Measurements from ENCODE around the gene ANKRD17.

The ANKRD17 gene

DNA sequence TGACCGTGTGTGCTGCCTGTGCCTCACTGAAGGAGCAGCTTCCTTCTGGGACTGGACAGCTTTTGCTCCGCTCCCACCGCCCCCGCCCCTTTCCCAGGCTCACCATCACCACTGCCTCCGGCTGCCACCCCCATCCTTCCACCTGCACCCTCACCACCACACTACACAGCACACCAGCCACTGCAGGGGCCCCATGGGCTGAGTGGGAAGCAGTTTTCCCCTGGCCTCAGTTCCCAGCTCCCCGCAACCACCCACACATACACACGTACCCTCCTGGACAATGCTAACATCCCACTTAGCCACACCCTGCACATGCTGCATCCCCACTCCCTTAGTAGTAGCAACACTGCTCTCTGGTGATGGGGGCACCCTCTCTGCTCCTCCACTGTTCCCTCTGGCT is 159.5 kb downstream of the ANKRD17 start:
- H3K4me1 Mint-ChIP-seq = peaks cover 6% of the 10 kb centered on the region
- peak overlapping the region; percentile 75 for H3K27ac Mint-ChIP-seq
- peaks cover 24% of the 10 kb centered on the region for H3K36me3 Mint-ChIP-seq
- H3K4me3 Mint-ChIP-seq = no peak overlapping the region
- ATAC-seq (ENCODE audit: low read depth) (no peak), DNase-seq (ENCODE audit: low spot score in 2 of 2) (no peak)
- H3K9me3 Mint-ChIP-seq = no peaks in the 10 kb centered on the region
- no peaks in the 10 kb centered on the region for H3K27me3 Mint-ChIP-seq

DNA sequence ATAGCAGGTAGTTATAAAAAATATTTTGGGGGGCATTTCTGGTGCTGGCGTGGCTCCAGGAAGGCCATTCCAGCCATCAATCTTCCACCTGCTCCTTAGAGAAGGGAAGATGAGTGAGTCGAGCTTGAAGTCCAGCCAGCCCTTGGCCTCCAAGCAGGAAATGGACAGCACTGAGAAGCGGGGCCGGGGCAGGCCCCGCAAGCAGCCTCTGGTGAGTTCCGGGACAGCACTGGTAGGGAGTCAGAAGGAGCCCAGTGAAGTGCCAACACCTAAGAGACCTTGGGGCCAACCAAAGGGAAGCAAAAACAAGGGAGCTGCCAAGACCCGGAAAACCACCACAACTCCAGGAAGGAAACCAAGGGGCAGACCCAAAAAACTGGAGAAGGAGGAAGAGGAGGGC is 159.9 kb downstream of the ANKRD17 start:
- ATAC-seq (ENCODE audit: low read depth) (no peak), DNase-seq (ENCODE audit: low spot score in 2 of 2) (no peak)
- no peak overlapping the region for H3K4me3 Mint-ChIP-seq
- H3K4me1 Mint-ChIP-seq = peaks cover 5% of the 10 kb centered on the region
- no peaks in the 10 kb centered on the region for H3K9me3 Mint-ChIP-seq
- no peaks in the 10 kb centered on the region for H3K27me3 Mint-ChIP-seq
- peaks cover 24% of the 10 kb centered on the region for H3K36me3 Mint-ChIP-seq
- no peak overlapping the region for H3K27ac Mint-ChIP-seq

DNA sequence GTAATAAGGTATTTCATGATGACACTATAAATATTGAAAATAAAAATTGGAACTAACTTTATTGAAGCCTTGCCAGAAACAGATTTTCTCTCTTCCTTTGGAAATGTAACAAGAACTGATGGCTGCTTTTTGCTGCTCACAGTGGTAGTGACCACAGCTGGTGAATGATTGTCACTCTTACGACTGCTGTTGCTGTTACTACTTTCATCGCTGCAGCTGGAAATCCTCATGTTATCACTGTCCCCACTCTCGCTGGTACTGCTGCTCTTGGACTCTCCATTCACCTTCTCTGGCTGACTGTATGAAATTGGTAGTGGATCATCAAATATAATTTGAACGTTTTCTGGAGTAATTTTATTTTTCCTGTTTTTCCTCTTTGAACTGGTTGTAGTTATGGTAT is 160.6 kb downstream of the ANKRD17 start:
- DNase-seq (ENCODE audit: low spot score in 2 of 2) (no peak), ATAC-seq (ENCODE audit: low read depth) (no peak)
- H3K9me3 Mint-ChIP-seq = no peaks in the 10 kb centered on the region
- no peaks in the 10 kb centered on the region for H3K27me3 Mint-ChIP-seq
- no peak overlapping the region for H3K4me3 Mint-ChIP-seq
- peaks cover 5% of the 10 kb centered on the region for H3K4me1 Mint-ChIP-seq
- H3K36me3 Mint-ChIP-seq = peaks cover 24% of the 10 kb centered on the region
- H3K27ac Mint-ChIP-seq = peak overlapping the region; percentile 32

DNA sequence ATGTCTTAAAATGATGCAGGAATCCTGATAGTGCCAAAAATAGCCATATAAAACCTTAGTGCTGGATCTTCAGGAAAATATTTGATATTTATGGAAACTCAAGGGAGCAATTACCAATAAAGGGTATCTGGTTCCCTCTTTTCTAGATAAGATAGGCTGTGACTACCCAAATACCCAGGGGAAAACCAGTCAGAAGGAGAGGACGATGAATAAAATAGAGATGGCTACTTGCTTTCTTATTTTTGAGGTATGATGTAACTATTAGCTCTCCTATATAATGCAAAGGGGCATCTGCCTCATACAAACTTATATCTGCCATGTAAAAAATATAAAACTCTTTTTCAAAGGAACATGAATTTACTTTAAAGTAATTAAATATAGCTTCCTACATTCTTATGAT is 165.7 kb downstream of the ANKRD17 start:
- Mint-ChIP-seq H3K36me3 (peaks cover 21% of the 10 kb centered on the region), H3K27ac (no peak overlapping the region), H3K4me1 (peaks cover 7% of the 10 kb centered on the region), H3K9me3 (no peaks in the 10 kb centered on the region), H3K4me3 (no peak overlapping the region), H3K27me3 (no peaks in the 10 kb centered on the region)
- ATAC-seq (ENCODE audit: low read depth) (no peak), DNase-seq (ENCODE audit: low spot score in 2 of 2) (no peak)

DNA sequence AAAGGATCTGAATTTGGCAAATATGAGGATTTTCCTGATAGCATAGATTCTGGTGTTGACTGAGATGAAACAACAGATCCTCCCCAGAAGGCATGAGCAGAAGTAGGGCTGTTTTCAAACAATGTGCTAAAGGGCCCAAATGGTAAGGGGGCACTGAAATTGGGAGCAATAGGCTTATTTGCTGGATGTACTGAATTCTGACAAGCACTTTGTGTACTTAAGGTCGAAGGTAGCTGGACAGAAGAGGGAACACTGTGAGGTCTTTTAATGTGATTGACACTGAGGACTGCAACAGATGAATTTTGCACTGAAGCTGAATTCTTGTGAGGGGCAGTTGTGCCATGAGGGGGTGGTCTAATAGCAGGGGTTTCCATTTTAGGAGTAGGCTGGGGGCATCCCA is 167.9 kb downstream of the ANKRD17 start:
- H3K27ac Mint-ChIP-seq = peak overlapping the region; percentile 69
- peaks cover 12% of the 10 kb centered on the region for H3K4me1 Mint-ChIP-seq
- DNase-seq (ENCODE audit: low spot score in 2 of 2) (no peak), ATAC-seq (ENCODE audit: low read depth) (no peak)
- no peaks in the 10 kb centered on the region for H3K9me3 Mint-ChIP-seq
- H3K27me3 Mint-ChIP-seq = no peaks in the 10 kb centered on the region
- peaks cover 24% of the 10 kb centered on the region for H3K36me3 Mint-ChIP-seq
- H3K4me3 Mint-ChIP-seq = no peak overlapping the region

DNA sequence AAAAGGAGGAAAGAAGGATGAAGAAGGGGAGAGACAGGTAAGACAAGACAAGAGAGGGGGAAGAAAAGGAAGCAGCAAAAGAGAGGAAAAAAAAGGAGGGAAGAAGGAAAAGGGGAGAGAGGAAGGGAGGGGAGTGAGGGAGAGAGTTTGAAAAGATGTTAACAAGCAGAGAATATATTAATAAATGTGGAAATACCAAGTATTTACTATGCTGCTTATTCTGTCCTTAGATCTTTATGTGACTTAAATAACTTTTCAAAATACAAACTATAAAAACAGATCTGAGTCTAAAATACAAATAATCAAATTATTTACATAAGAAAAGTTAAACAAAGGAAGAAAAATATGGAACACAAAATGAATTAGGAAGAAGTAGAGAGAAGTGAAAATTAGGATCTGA is 170.7 kb downstream of the ANKRD17 start:
- H3K4me3 Mint-ChIP-seq = no peak overlapping the region
- H3K36me3 Mint-ChIP-seq = peaks cover 22% of the 10 kb centered on the region
- no peaks in the 10 kb centered on the region for H3K9me3 Mint-ChIP-seq
- peak overlapping the region; percentile 68 for H3K27ac Mint-ChIP-seq
- H3K27me3 Mint-ChIP-seq = no peaks in the 10 kb centered on the region
- H3K4me1 Mint-ChIP-seq = peaks cover 12% of the 10 kb centered on the region
- DNase-seq (ENCODE audit: low spot score in 2 of 2) (no peak), ATAC-seq (ENCODE audit: low read depth) (no peak)

DNA sequence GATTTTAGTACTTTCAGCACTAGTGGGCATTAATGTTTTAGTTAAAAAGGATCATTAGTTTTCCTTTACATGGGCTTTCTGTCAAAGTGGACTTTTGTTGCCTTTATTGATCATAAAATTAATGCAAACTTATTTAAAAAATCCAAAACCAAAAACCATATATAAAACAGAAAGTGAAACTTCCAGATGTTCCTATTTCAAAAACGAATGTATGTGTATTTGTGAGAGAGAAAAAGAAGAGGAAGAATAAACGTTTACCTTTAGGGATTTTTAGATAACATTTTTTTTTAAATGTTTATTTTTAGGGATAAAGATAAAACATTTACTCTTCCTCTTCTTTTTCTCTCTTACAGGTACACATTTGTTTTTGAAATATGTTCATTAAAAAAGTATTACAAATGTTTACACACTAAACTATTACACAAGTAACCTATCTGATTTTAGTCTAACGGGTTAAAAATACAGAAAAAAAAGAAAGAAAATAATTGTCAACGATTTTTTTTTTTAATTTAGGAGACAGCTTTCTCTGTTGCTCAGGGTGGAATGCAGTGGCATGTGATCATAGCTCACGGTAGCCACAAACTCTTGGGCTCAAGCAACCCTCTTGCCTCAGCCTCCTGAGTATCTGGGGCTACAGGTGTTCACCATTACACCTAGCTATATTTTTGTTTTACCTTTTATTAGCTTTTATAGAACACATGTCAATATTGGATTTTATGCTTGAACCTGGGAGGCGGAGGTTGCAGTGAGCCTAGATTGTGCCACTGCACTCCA is 172.3 kb downstream of the ANKRD17 start:
- DNase-seq (ENCODE audit: low spot score in 2 of 2) (no peak), ATAC-seq (ENCODE audit: low read depth) (peak; percentile 35)
- no peaks in the 10 kb centered on the region for H3K27me3 Mint-ChIP-seq
- H3K9me3 Mint-ChIP-seq = no peaks in the 10 kb centered on the region
- H3K4me3 Mint-ChIP-seq = peak overlapping the region; percentile 54
- H3K27ac Mint-ChIP-seq = no peak overlapping the region
- peaks cover 13% of the 10 kb centered on the region for H3K4me1 Mint-ChIP-seq
- H3K36me3 Mint-ChIP-seq = peaks cover 19% of the 10 kb centered on the region

DNA sequence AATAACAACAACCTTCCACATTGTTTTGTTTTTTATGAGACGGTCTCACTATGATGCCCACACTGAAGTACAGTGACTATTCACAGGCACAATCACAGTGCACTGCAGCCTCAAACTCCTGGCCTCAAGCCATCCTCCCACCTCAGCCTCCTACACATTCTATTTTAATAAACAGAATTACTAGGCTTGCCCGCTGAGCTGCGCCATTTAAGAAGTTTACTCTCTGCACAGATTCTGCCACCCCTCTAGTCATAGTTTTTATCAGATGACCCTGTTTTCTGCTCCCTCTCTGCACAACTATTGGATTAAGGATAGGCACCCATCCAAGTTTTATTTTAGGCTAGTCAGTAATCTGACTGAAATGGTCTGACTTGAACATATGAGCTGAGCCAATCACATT is 177.8 kb downstream of the ANKRD17 start:
- ATAC-seq (ENCODE audit: low read depth) = no peak
- Mint-ChIP-seq H3K27ac (peak overlapping the region; percentile 39), H3K36me3 (peaks cover 23% of the 10 kb centered on the region), H3K4me3 (no peak overlapping the region), H3K27me3 (no peaks in the 10 kb centered on the region), H3K9me3 (no peaks in the 10 kb centered on the region), H3K4me1 (peaks cover 9% of the 10 kb centered on the region)
- no peak for DNase-seq (ENCODE audit: low spot score in 2 of 2)

DNA sequence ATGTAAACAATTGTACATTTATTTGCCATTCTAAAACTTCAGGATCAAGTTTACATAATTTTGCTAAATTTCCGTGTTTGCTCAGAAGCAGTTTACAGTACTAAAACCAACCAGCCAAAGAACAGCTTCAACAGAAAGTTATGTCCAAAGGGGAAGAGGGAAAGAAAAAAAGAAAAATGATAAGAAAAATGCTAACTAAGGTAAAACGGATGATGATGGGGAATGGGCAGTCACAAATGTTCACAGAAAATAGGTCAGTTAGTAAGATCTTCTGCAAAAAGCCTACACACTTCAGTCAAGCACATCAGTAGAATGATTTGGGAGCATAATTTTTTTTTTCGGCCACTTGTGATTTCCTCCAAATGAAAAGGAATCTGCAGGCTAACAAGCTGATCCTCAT is 182.8 kb downstream of the ANKRD17 start:
- H3K4me3 Mint-ChIP-seq = no peak overlapping the region
- no peak overlapping the region for H3K27ac Mint-ChIP-seq
- H3K9me3 Mint-ChIP-seq = no peaks in the 10 kb centered on the region
- DNase-seq (ENCODE audit: low spot score in 2 of 2) (no peak), ATAC-seq (ENCODE audit: low read depth) (no peak)
- peaks cover 4% of the 10 kb centered on the region for H3K4me1 Mint-ChIP-seq
- H3K36me3 Mint-ChIP-seq = peaks cover 18% of the 10 kb centered on the region
- no peaks in the 10 kb centered on the region for H3K27me3 Mint-ChIP-seq

DNA sequence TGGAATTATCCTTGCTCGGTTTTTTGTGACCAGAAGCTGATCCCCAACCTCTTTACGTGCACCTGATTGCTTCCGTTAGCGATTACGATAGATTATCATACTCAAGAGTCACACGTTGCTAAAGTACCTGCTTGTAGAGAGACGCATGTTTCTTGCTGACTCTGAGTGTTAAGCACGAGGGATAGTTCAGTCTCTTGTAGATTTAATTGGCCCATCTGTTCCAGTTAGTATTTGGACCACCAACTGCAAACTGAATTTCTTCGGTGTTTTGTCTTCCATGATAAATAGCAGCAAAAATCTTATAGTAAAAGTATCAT is 188.6 kb downstream of the ANKRD17 start:
- H3K27ac Mint-ChIP-seq = peak overlapping the region; percentile 100
- no peaks in the 10 kb centered on the region for H3K27me3 Mint-ChIP-seq
- DNase-seq (ENCODE audit: low spot score in 2 of 2) (no peak), ATAC-seq (ENCODE audit: low read depth) (peak; percentile 25)
- peaks cover 8% of the 10 kb centered on the region for H3K36me3 Mint-ChIP-seq
- H3K4me3 Mint-ChIP-seq = peak overlapping the region; percentile 81
- H3K9me3 Mint-ChIP-seq = no peaks in the 10 kb centered on the region
- H3K4me1 Mint-ChIP-seq = peaks cover 22% of the 10 kb centered on the region

DNA sequence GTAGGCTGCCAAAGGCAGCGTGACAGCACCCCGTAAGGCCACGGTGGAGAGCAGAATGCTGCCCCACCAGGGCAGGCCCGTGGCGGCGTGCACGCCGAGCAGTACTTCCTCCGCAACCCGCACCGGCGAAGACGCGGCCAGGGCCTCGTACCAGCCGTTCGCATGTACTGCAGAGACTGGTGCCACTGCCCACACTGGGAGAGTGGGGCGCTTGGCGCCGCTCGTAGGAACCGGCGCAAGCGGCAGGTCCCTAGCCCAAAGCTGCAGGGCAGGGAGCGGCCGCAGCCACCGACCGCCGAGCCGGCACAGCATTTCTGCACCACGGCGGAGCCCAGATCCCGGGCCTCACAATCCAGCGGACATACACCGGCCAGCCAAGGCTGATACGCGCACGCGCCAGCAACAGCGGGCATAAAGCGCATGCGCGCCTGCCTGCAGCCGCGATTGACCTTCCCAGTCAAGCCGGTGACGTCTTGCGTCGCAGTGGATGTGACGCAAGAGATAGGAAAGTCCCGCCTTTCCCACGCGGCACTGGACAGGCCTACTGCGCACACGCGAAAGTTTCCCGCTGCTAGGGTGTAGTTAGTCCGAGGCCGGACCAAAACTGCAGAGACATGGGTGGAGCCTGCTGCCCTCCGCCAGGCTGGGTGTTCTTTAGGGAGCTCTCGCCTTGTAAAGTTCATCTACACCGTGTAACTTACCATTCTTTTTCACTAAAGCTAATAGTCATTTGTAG is 189.1 kb downstream of the ANKRD17 start, which contains the start of gene COX18:
Gene COX18, minus strand, starts transcription at position 379 of the 736 bp plus-strand sequence. Its CDS starts 67 bp downstream, at position 312.
- peak within 1 kb of the TSS; percentile 81 for H3K4me3 Mint-ChIP-seq
- peak within 1 kb of the TSS; percentile 100 for H3K27ac Mint-ChIP-seq
- no peaks in the 10 kb centered on the region for H3K9me3 Mint-ChIP-seq
- H3K36me3 Mint-ChIP-seq = peaks cover 9% of the 10 kb centered on the region
- DNase-seq (ENCODE audit: low spot score in 2 of 2) (peak; percentile 95 to 97), ATAC-seq (ENCODE audit: low read depth) (peak; percentile 80)
- peaks cover 22% of the 10 kb centered on the region for H3K4me1 Mint-ChIP-seq
- H3K27me3 Mint-ChIP-seq = no peaks in the 10 kb centered on the region

DNA sequence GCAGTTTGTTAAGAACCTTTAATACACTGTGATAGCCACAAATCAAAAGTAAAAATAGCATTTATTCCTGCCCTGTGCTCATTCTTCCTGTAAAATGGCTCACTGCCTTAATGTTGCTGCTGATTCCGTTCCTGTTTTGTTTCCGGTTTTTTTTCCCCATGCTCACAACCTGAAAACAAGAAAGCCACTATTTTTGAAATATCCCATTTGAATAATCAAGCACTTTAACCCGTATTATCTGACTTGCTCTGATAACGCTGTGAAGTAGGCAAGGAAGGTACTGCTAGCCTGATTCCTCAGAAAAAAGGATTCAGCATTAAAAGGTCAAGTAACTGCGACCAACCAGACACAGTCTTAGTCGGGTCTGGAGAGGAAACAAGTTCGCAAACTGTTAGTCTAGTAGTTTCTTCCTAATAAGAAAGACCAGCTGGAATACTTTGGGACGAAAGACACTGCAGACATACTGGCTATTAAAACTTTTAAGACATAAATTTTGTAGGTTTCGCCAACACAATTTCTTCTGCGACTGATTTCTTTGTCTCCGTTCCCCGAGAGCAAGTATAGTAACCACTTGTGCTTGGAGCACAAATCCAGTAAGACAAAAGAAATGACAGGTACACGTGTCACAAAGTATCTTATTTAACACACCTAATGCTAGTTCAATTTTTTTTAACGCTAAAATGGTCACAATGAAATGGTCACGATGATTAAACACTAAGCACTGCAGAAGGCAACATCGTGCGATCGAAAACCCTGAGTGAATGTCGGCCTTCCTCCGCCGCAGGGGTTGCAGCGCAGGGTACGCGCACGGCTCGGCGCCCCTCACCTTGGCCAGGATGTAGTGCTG is 189.9 kb downstream of the ANKRD17 start:
- H3K4me3 Mint-ChIP-seq = peak overlapping the region; percentile 81
- H3K9me3 Mint-ChIP-seq = no peaks in the 10 kb centered on the region
- ATAC-seq (ENCODE audit: low read depth) (no peak), DNase-seq (ENCODE audit: low spot score in 2 of 2) (peak in 1 of 2 donors; percentile 20)
- peaks cover 22% of the 10 kb centered on the region for H3K4me1 Mint-ChIP-seq
- H3K27me3 Mint-ChIP-seq = no peaks in the 10 kb centered on the region
- H3K36me3 Mint-ChIP-seq = peaks cover 13% of the 10 kb centered on the region
- H3K27ac Mint-ChIP-seq = peak overlapping the region; percentile 100

DNA sequence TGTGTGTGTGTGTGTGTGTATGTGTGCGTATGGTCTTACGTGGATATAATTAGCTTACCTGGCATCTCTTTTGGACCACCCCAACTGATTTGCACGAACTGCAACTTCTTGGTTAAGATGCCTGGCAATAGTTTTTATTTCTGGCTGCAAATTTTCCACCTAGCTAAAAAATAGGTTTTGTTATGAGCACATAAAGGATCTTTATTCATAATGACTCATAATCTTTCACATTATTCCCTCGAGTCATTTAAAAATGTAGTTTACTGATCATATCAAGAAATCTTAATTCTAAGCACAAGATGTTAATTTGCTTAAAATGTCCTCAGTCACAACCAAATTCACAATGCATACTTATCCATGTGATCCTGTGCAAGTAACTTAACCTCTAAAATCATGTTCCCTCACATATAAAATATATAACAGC is 190.6 kb downstream of the ANKRD17 start:
- H3K9me3 Mint-ChIP-seq = no peaks in the 10 kb centered on the region
- peak overlapping the region; percentile 81 for H3K4me3 Mint-ChIP-seq
- no peaks in the 10 kb centered on the region for H3K27me3 Mint-ChIP-seq
- H3K27ac Mint-ChIP-seq = peak overlapping the region; percentile 100
- no peak for ATAC-seq (ENCODE audit: low read depth)
- H3K4me1 Mint-ChIP-seq = peaks cover 22% of the 10 kb centered on the region
- DNase-seq (ENCODE audit: low spot score in 2 of 2) = no peak
- H3K36me3 Mint-ChIP-seq = peaks cover 13% of the 10 kb centered on the region

DNA sequence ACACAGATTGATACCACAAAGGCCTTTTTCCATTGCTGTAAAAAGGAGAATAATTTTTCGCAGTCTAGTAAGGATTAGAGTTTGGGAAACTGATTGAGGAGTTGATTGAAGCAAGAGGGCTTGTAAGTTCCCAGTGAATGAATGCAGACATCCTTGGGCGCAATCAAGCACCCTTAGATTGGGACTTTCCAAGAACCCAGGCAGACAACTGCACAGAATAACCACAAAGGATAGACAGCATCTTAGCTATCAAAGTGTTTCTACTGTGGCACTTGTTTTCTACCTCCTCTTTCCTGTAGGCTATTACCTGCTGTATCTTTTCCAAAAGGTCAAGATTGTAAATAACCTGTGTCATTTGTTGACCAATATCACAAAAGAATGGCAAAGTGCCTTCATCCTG is 191.7 kb downstream of the ANKRD17 start:
- DNase-seq (ENCODE audit: low spot score in 2 of 2) = no peak
- no peak overlapping the region for H3K4me3 Mint-ChIP-seq
- H3K36me3 Mint-ChIP-seq = peaks cover 16% of the 10 kb centered on the region

More for the DNA sequence above, 191.7 kb downstream of the ANKRD17 start:
- peak overlapping the region; percentile 89 for H3K27ac Mint-ChIP-seq
- ATAC-seq (ENCODE audit: low read depth) = no peak
- H3K9me3 Mint-ChIP-seq = no peaks in the 10 kb centered on the region
- H3K4me1 Mint-ChIP-seq = peaks cover 22% of the 10 kb centered on the region
- H3K27me3 Mint-ChIP-seq = no peaks in the 10 kb centered on the region
